Tongue (tissue), 3 donors: ENCODE data around the gene WNK3. TPM values are rescaled to one million over a fixed set of nuclear protein-coding genes. Genes with fewer than 3 reads are reported as not detected.

Experiments used
- DNase-seq: peaks from one replicate; pipeline ENCODE4 v3.0.0-alpha.2; 2015
- small RNA-seq: library from RNA; depleted of rRNA; stranded (forward); fragments of <200 nt; gene quantifications from one replicate; pipeline ENCODE3, GENCODE V24; 2014; ENCODE audit warnings: low replicate concordance
- total RNA-seq: library from RNA; depleted of rRNA; stranded (reverse); fragments of >200 nt; gene quantifications from one replicate; pipeline ENCODE4 v1.2.3, GENCODE V29; 2014

Gene WNK3
- total RNA-seq, 1 donor from 2014 or later: 2.7 TPM

GRCh38 chrX:54166915-54167314 lies 190.9 kb downstream of the WNK3 start:
- no peak for DNase-seq

- no peak for DNase-seq
These were observed 200.3 kb downstream of the WNK3 start for GRCh38 chrX:54157561-54157960.

Small RNA genes lying within 50 kb of the gene (small RNA-seq; reads per million reads assigned to genes)
- gene AL589872.1: not detected
- gene RNU6-434P: not detected

Other genes starting within 250 kb of the WNK3 start
- gene FAM120C, start 174.8 kb downstream of the WNK3 start, total RNA-seq: 9.8 TPM
- 21.0 TPM for gene TSR2, start 82.4 kb upstream of the WNK3 start, total RNA-seq
- 7.5 TPM for gene FGD1, start 138.2 kb upstream of the WNK3 start, total RNA-seq
- 40.9 TPM for gene GNL3L, start 172.2 kb upstream of the WNK3 start, total RNA-seq